Fibroblast of the conjunctiva (primary cell): ENCODE results near the gene CALHM1.
"Not testable (repeated sequence)": the region's sequence is repeated elsewhere in the genome, so short reads cannot be mapped to it uniquely, and the experiment has no call there.

Source experiments
- DNase-seq: peaks from one replicate; pipeline ENCODE4 v3.0.0-alpha.2; 2010; ENCODE audit warnings: low read depth

Gene CALHM1

DNA sequence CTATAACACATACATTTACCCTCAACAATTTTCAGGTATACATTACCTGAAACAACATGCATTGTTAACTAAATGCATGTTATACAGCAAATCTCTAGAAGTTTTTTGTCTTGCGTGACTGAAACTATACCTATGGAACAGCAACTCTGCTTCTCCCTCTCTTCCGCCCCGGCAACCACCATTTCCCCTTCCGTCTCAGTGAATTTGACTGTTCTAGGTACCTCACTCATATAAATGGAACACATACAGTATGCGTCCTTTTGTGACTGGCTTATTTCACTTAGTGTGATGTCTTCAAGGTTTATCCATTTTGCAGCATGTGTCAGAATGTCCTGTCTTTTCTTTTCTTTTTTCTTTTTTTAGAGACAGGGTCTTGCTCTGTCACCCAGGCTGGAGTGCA is 29.1 kb downstream of the CALHM1 start:
- no peak for DNase-seq

DNA sequence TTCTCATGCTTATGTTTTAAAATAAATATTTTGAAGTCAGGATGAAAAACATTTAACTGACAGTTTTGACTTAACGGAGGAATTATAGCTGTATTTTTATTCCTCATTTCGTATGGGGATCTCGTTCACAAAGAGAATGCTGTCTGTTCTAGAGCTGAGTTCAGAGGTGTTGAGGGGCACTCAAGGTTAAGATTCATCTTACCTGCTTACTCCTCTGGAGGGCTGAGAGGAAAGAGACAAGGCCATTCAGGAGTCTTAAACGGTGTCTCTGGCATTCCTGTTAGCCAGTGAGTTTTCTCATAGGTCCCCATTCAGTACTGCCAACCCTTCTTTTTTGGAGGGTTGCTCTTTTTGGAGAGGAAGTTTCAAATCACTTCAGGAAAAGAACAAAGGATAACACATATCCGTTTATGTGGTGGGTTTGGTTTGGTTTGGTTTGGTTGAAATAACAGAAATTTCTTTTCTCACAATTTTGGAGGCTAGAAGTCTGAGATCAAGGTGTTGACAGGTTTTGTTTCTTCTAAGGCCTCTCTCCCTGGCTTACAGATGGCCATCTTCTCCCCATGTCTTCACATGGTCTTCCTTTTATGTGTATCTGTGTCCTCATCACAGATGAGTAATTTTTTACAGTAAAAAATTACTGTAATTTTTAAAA is 29.6 kb downstream of the CALHM1 start:
- DNase-seq, result no peak

DNA sequence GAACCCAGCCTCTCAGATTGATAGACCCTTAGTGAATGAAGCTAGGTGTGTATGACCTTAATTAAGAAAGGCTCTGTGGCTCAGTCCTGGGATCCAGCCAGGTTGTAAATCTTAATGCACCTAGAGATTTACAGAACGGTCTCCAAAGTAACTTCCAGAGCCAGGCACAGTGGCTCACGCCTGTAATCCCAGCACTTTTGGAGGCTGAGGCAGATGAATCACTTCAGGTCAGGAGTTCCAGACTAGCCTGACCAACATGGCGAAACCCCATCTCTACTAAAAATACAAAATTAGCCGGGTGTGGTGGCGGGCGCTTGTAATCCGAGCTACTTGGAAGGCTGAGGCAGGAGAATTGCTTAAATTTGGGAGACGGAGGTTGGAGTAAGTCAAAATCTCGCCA is 30.8 kb downstream of the CALHM1 start:
- DNase-seq, result no peak

DNA sequence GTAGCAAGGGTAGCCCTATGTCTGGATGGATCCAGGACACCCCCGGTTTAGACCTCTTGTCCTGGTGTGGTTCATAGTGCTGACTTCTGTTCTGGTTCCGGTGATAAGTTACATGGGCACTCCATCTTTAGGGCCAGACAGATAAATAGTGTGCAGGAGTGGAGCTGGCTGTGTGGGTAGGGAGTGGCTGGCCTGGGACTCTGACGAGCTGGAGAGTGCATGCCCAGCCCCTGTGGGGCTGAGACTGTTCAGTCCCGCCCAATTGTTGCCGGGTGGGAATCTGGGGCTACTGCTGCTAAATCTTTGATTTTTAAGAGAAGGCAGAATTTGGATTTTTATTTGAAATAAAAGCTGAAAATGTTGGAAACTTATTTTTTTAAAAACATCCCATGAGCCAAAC is 35.0 kb downstream of the CALHM1 start:
- DNase-seq, result no peak

DNA sequence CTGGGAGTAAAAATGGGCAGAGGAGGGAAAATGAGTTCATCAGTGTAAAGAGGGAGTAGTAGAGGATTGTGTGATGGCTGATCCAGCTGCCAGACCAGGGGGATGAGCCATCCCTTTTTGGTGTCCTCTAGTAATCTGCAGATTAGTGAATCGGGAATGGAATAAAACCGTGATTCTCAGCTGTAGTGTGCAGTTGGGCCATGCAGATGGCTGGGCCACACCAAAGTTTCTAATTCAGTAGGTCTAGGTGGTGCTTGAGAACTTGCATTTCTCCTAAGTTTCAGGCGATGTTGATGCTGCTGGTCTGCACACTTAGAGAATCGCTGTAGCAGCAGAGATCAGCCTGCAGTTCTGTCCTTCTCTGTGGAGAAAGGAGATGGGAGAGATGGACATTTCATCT is 39.6 kb downstream of the CALHM1 start:
- DNase-seq, result no peak

DNA sequence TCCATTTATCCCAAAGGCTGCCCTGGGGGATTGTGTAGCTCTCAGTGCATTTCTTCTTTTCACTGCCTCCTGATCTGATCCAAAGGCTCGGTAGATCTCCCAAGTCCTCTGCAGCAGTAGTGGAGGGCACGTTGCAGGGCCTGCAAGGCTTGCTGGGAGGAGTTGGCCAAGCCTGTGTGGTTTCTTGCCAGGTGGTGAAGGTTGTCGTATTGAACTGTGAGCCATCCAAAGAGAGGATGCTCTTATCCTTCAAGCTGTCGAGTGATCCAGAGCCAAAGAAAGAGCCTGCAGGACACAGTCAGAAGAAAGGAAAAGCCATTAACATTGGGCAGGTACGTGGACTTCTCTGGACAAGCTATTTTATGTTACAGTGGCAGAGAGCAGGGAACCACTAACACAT is 41.1 kb downstream of the CALHM1 start:
- no peak for DNase-seq

DNA sequence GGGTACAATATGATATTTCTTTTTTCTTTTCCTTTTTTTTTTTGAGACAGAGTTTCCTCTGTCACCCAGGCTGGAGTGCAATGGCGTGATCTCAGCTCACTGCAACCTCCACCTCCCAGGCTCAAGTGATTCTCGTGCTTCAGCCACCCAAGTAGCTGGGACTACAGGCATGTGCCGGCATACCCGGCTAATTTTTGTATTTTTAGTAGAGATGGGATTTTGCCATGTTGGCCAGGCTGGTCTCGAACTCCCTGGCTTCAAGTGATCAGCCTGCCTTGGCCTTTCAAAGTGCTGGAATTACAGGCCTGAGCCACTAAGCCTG is 41.6 kb downstream of the CALHM1 start:
- not testable (repeated sequence) for DNase-seq

DNA sequence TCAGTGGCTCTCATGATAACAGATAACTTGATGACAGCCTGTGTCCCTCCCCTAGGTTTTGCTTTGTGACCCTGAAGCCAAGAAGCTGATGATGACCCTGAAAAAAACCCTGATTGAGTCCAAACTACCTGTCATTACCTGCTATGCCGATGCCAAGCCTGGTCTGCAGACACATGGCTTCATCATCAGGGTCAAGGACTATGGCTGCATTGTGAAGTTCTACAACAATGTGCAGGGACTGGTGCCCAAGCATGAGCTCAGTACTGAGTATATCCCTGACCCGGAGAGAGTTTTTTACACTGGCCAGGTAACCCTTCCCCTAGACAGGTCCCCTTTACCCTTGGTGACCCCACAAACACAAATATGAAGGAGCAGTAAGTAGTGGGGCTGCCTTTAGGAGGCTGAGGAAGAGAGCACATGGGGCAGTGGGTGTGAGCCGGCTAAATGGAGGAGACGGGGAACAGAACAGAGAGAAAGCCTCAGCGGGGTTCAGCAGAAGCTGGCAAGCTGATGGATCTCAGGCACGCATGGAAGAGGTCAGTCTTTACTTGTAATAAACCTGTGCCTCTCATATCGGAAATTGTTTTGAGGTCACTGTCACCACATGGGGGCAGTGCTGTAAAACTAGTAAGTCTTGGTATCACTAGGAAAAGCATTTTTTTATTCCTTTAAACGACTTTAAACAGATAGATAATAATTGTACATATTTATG is 42.1 kb downstream of the CALHM1 start:
- peak; percentile 49 for DNase-seq

DNA sequence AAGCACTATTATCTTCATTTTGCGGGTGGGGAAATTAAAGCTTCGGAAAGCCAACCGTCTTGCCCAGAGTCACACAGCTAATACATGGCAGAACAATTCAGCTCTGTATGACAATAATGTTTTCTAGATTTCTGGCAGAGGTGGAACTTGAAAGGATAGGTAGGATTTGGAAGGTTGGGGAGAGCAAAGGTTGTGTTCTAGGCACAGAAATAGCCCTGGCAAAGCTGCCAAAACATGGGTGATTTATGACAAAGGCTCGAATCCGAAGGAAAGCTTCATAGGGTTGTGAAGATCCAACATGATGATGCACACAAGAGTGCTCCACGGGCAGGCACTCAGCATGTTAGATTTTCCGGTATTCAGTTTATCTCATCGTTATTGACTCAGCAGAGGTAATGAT is 43.1 kb downstream of the CALHM1 start:
- no peak for DNase-seq

DNA sequence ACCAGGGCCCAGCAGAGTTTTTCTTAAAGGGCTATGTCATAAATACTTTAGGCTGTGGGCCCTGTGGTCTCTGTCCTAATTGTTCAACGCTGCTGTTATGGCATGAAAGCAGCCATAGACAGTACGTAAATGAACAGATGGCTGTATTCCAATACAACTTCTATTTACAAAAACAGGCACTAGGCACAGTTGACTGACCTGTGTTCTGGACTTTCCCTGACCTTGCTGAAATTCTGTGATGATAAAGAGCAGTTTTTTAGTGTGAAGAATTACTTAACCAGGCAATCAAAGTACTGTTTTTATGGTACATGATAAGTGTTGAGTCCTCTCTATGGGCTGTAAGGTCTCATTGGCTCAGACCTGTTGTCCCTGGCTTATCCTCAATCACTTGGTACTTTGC is 45.1 kb downstream of the CALHM1 start:
- no peak for DNase-seq
